ACC112 (cell line): ENCODE data around the gene GOPC.

Experiments used
- H2AFZ ChIP-seq: fragments of 200-600 bp; sonication (generic); one replicate; pipeline ENCODE4 v1.6.0; 2017; ENCODE audit warnings: antibody characterized with exemption, low read length; ENCODE audit not compliant: unreplicated experiment
- H3K27ac ChIP-seq: fragments of 200-600 bp; sonication (generic); 2 replicates; pipeline ENCODE4 v1.5.1; 2014; ENCODE audit warnings: low read depth, mild to moderate bottlenecking, antibody characterized with exemption, low read length, moderate library complexity
- H3K27me3 ChIP-seq: fragments of 200-600 bp; sonication (generic); 2 replicates; pipeline ENCODE4 v1.6.1; 2014; ENCODE audit warnings: mild to moderate bottlenecking, antibody characterized with exemption, low read length, moderate library complexity, mixed read lengths; ENCODE audit not compliant: insufficient read depth
- H3K36me3 ChIP-seq: fragments of 200-600 bp; sonication (generic); 2 replicates; pipeline ENCODE4 v1.6.1; 2016; ENCODE audit warnings: mild to moderate bottlenecking, antibody characterized with exemption, low read length, moderate library complexity, mixed read lengths; ENCODE audit not compliant: insufficient read depth
- H3K4me1 ChIP-seq: fragments of 200-600 bp; sonication (generic); one replicate; pipeline ENCODE4 v1.6.1; 2016; ENCODE audit warnings: low read length, mixed read lengths; ENCODE audit not compliant: insufficient read depth, unreplicated experiment, control insufficient read depth
- H3K4me3 ChIP-seq: fragments of 200-600 bp; sonication (generic); 2 replicates; pipeline ENCODE4 v1.5.1; 2014; ENCODE audit warnings: mild to moderate bottlenecking, low read depth, low read length
- H3K79me2 ChIP-seq: fragments of 200-600 bp; sonication (generic); one replicate; pipeline ENCODE4 v1.6.0; 2016; ENCODE audit warnings: low read length; ENCODE audit not compliant: control insufficient read depth, unreplicated experiment, insufficient read depth

GOPC gene

GRCh38 chr6:117534974-117535373, 67.3 kb downstream of the GOPC start:
- no peak overlapping the region for H3K4me3 ChIP-seq
- no peaks in the 10 kb centered on the region for H3K79me2 ChIP-seq
- peaks cover 19% of the 10 kb centered on the region for H3K4me1 ChIP-seq
- H3K36me3 ChIP-seq, result peaks cover 27% of the 10 kb centered on the region
- no peak overlapping the region for H3K27ac ChIP-seq
- no peak overlapping the region for H2AFZ ChIP-seq
- no peaks in the 10 kb centered on the region for H3K27me3 ChIP-seq

- H3K4me1 ChIP-seq, result peaks cover 22% of the 10 kb centered on the region
Measured at GRCh38 chr6:117533775-117534174, 68.5 kb downstream of the GOPC start.

GRCh38 chr6:117531809-117532725, 70.2 kb downstream of the GOPC start:
- Histone ChIP-seq H3K36me3 (peaks cover 11% of the 10 kb centered on the region; the same call in 1 of the 2 replicates), H3K4me1 (peaks cover 22% of the 10 kb centered on the region), H3K27me3 (no peaks in the 10 kb centered on the region), H3K79me2 (no peaks in the 10 kb centered on the region), H2AFZ (peak overlapping the region; percentile 27), H3K4me3 (0 out of 2 replicates have a peak overlapping the region, but pooled peaks have one; percentile 25), H3K27ac (peak overlapping the region; percentile 51)

More at GRCh38 chr6:117533775-117534174, 68.5 kb downstream of the GOPC start:
- H3K4me3 ChIP-seq, result no peak overlapping the region
- no peak overlapping the region for H3K27ac ChIP-seq
- no peaks in the 10 kb centered on the region for H3K79me2 ChIP-seq
- no peak overlapping the region for H2AFZ ChIP-seq
- H3K36me3 ChIP-seq, result peaks cover 21% of the 10 kb centered on the region; the same call in 1 of the 2 replicates
- H3K27me3 ChIP-seq, result no peaks in the 10 kb centered on the region

GRCh38 chr6:117531346-117531745, 71.0 kb downstream of the GOPC start:
- Histone ChIP-seq H3K36me3 (peaks cover 5% of the 10 kb centered on the region; the same call in 1 of the 2 replicates), H3K79me2 (peaks cover 4% of the 10 kb centered on the region), H2AFZ (peak overlapping the region; percentile 35), H3K27me3 (no peaks in the 10 kb centered on the region), H3K27ac (peak overlapping the region; percentile 51), H3K4me3 (peak overlapping the region; percentile 25), H3K4me1 (peaks cover 22% of the 10 kb centered on the region)

GRCh38 chr6:117530467-117531242, 71.7 kb downstream of the GOPC start:
- peak overlapping the region; percentile 35 for H2AFZ ChIP-seq
- H3K79me2 ChIP-seq, result peaks cover 4% of the 10 kb centered on the region
- peak overlapping the region; percentile 25; the same call in 1 of the 2 replicates for H3K4me3 ChIP-seq
- peak overlapping the region; percentile 51 for H3K27ac ChIP-seq
- H3K27me3 ChIP-seq, result no peaks in the 10 kb centered on the region
- peaks cover 22% of the 10 kb centered on the region for H3K4me1 ChIP-seq
- peaks cover 5% of the 10 kb centered on the region; the same call in 1 of the 2 replicates for H3K36me3 ChIP-seq

GRCh38 chr6:117525607-117526006, 76.7 kb downstream of the GOPC start:
- Histone ChIP-seq H2AFZ (no peak overlapping the region), H3K4me3 (no peak overlapping the region), H3K4me1 (peaks cover 18% of the 10 kb centered on the region), H3K36me3 (peaks cover 3% of the 10 kb centered on the region), H3K27ac (no peak overlapping the region), H3K27me3 (no peaks in the 10 kb centered on the region), H3K79me2 (peaks cover 7% of the 10 kb centered on the region)

GRCh38 chr6:117521791-117522502, 80.4 kb downstream of the GOPC start:
- no peaks in the 10 kb centered on the region for H3K27me3 ChIP-seq
- H3K36me3 ChIP-seq, result peaks cover 3% of the 10 kb centered on the region
- peaks cover 10% of the 10 kb centered on the region for H3K4me1 ChIP-seq
- peaks cover 14% of the 10 kb centered on the region for H3K79me2 ChIP-seq
- H2AFZ ChIP-seq, result no peak overlapping the region
- no peak overlapping the region for H3K4me3 ChIP-seq
- no peak overlapping the region for H3K27ac ChIP-seq

- H3K27me3 ChIP-seq, result no peaks in the 10 kb centered on the region
- H3K4me3 ChIP-seq, result no peak overlapping the region
- peaks cover 7% of the 10 kb centered on the region for H3K36me3 ChIP-seq
- no peak overlapping the region for H3K27ac ChIP-seq
- peaks cover 10% of the 10 kb centered on the region for H3K4me1 ChIP-seq
- H2AFZ ChIP-seq, result no peak overlapping the region
- peaks cover 11% of the 10 kb centered on the region for H3K79me2 ChIP-seq
Measured at GRCh38 chr6:117520603-117521395, 81.5 kb downstream of the GOPC start.

GRCh38 chr6:117518870-117519269, 83.4 kb downstream of the GOPC start:
- Histone ChIP-seq H3K4me1 (peaks cover 10% of the 10 kb centered on the region), H3K4me3 (no peak overlapping the region)

More at GRCh38 chr6:117518870-117519269, 83.4 kb downstream of the GOPC start:
- H3K27me3 ChIP-seq, result no peaks in the 10 kb centered on the region
- H3K79me2 ChIP-seq, result peaks cover 11% of the 10 kb centered on the region
- peaks cover 7% of the 10 kb centered on the region for H3K36me3 ChIP-seq
- no peak overlapping the region for H2AFZ ChIP-seq
- H3K27ac ChIP-seq, result no peak overlapping the region
